ENCODE data around the gene SLC13A4. TPM values are rescaled to one million over a fixed set of nuclear protein-coding genes. Genes with fewer than 3 reads are reported as not detected.

The SLC13A4 gene
- total RNA-seq, 2 experiments from 2014 or later, result not detected

DNA sequence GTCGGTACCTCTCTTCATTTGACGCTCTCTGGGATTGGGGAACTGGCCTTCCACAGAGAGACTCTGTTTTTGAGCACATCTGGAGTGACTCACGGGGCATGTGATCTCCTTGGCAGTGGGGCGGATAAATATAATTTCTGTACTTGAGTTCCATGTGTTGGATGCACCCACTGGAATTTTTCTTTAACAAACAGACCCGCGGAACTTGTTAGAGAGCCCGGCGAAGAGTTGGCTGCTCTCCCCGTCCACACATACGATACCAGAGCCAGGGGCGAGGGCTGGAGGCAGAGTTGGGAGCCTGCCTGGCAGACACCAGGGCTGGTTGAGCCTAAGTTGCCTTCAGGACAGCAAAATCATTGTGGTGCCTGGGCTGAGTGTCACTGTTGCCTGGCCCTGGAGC, 20.8 kb upstream of the SLC13A4 start, which contains the start of gene FAM180A:
TSS of gene FAM180A (minus strand) at position 44 of the 400 bp plus-strand sequence. CDS start 233 bp downstream, outside the sequence.
- DNase-seq (ENCODE audit: low spot score), result no peak
- H3K4me3 ChIP-seq (ENCODE audit: low read depth, low read length, poor library complexity, severe bottlenecking), result no peak within 1 kb of the TSS
- ChIA-PET POLR2A (no interaction called here), CTCF (ENCODE audit: unreplicated experiment) (no interaction called here)
- H3K79me2 ChIP-seq (ENCODE audit: insufficient read depth, low read depth, low read length), result no peaks in the 10 kb centered on the region
- H3K36me3 ChIP-seq (ENCODE audit: insufficient read depth, low read length), result no peaks in the 10 kb centered on the region
- H3K4me2 ChIP-seq (ENCODE audit: low read length), result no peak within 1 kb of the TSS
- BruUV-seq (replicated peaks), result no TSS peak
- TF ChIP-seq EZH2phosphoT487 (IDR thresholded peaks at IDR 0.05; ENCODE audit: borderline replicate concordance, low read depth, low read length), result no peak
- no peaks in the 10 kb centered on the region for H3K9me2 ChIP-seq (ENCODE audit: insufficient read depth, low read length)
- no peak within 1 kb of the TSS for H2AFZ ChIP-seq (ENCODE audit: low read length)
- intact Hi-C loops (cut with micrococcal nuclease; ENCODE audit: unreplicated experiment), result no loop called here
- H3K27ac ChIP-seq (ENCODE audit: low read depth, low read length, poor library complexity, severe bottlenecking), result no peak within 1 kb of the TSS
- no peaks in the 10 kb centered on the region for H4K20me1 ChIP-seq (ENCODE audit: insufficient read depth, low read length)
- H3K9me3 ChIP-seq (ENCODE audit: low read length), result no peaks in the 10 kb centered on the region
- H3K4me1 ChIP-seq (ENCODE audit: insufficient read depth, low read length, poor library complexity, severe bottlenecking), result no peaks in the 10 kb centered on the region

DNA sequence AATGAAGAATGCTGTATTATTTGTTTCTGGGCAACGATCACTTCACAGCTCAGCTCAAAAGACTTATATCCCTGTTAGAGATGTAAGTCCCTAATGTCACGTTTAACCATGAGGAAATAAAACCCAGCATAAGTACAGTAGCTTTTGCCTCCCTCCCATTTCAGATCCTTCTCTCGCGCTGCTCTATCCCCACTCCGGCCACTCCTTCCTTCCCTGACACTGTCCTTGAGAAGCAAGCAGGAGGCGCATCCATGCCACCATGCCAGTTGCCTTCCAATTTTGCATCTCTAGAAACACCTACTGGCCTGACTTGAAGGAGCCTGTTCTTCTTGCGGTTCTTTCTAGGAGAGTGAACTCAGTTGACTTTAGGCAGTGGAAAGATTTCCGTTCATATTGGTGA, 19.4 kb upstream of the SLC13A4 start:
- Histone ChIP-seq H3K27ac (ENCODE audit: low read depth, low read length, poor library complexity, severe bottlenecking) (no peak overlapping the region), H3K9me2 (ENCODE audit: insufficient read depth, low read length) (no peaks in the 10 kb centered on the region), H3K36me3 (ENCODE audit: insufficient read depth, low read length) (no peaks in the 10 kb centered on the region), H3K4me1 (ENCODE audit: insufficient read depth, low read length, poor library complexity, severe bottlenecking) (no peaks in the 10 kb centered on the region), H2AFZ (ENCODE audit: low read length) (no peak overlapping the region), H3K79me2 (ENCODE audit: insufficient read depth, low read depth, low read length) (no peaks in the 10 kb centered on the region), H3K9me3 (ENCODE audit: low read length) (no peaks in the 10 kb centered on the region), H3K4me3 (ENCODE audit: low read depth, low read length, poor library complexity, severe bottlenecking) (no peak overlapping the region), H4K20me1 (ENCODE audit: insufficient read depth, low read length) (no peaks in the 10 kb centered on the region), H3K4me2 (ENCODE audit: low read length) (no peak overlapping the region)
- intact Hi-C loops (cut with micrococcal nuclease; ENCODE audit: unreplicated experiment), result no loop called here
- TF ChIP-seq, protein P1, sequence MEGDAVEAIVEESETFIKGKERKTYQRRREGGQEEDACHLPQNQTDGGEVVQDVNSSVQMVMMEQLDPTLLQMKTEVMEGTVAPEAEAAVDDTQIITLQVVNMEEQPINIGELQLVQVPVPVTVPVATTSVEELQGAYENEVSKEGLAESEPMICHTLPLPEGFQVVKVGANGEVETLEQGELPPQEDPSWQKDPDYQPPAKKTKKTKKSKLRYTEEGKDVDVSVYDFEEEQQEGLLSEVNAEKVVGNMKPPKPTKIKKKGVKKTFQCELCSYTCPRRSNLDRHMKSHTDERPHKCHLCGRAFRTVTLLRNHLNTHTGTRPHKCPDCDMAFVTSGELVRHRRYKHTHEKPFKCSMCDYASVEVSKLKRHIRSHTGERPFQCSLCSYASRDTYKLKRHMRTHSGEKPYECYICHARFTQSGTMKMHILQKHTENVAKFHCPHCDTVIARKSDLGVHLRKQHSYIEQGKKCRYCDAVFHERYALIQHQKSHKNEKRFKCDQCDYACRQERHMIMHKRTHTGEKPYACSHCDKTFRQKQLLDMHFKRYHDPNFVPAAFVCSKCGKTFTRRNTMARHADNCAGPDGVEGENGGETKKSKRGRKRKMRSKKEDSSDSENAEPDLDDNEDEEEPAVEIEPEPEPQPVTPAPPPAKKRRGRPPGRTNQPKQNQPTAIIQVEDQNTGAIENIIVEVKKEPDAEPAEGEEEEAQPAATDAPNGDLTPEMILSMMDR (conservative IDR thresholded peaks at IDR 0.05; ENCODE audit: low read length), result no peak
- TF ChIP-seq EZH2phosphoT487 (IDR thresholded peaks at IDR 0.05; ENCODE audit: borderline replicate concordance, low read depth, low read length), result no peak
- ChIA-PET POLR2A (interaction anchor here (0.5 kb wide), 1 partner anchor 45 kb away, joined by 4 read pairs; no protein-coding TSS in a partner anchor), CTCF (ENCODE audit: unreplicated experiment) (no interaction called here)
- DNase-seq (ENCODE audit: low spot score), result no peak
- BruUV-seq (replicated peaks), result no TSS peak

DNA sequence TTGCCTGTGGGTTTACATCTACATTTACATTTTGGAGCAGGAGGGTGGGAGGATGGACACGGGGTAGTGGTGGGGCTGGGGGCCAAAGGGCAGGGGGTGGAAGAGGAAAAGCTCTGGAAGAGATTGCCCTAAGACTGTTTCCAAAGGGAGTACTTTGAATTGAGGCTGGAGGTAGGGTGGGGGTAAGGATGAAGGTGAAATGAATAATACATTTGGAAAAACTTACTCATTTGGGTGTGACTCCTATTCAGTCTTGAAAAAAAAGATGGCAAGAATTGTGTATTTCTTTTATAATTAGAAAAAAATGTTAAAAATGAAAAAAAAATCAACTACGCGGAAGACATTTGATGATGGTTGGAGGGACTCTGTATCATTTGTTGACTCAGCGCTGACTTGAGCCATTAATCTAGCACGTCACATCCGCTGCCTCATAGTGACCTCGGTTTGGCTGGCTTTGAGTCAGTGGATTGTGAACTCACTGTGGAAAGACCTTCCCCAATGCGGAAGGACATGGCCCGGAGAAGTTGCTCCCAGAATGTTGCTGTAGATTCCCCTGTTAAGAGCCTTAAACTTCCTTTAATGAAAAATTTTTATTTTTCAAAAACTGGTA, 17.8 kb upstream of the SLC13A4 start:
- intact Hi-C loops (cut with micrococcal nuclease; ENCODE audit: unreplicated experiment), result no loop called here
- Histone ChIP-seq H2AFZ (ENCODE audit: low read length) (no peak overlapping the region), H3K79me2 (ENCODE audit: insufficient read depth, low read depth, low read length) (no peaks in the 10 kb centered on the region), H4K20me1 (ENCODE audit: insufficient read depth, low read length) (no peaks in the 10 kb centered on the region), H3K9me2 (ENCODE audit: insufficient read depth, low read length) (no peaks in the 10 kb centered on the region), H3K4me1 (ENCODE audit: insufficient read depth, low read length, poor library complexity, severe bottlenecking) (no peaks in the 10 kb centered on the region), H3K27ac (ENCODE audit: low read depth, low read length, poor library complexity, severe bottlenecking) (no peak overlapping the region), H3K36me3 (ENCODE audit: insufficient read depth, low read length) (no peaks in the 10 kb centered on the region), H3K4me3 (ENCODE audit: low read depth, low read length, poor library complexity, severe bottlenecking) (no peak overlapping the region), H3K4me2 (ENCODE audit: low read length) (no peak overlapping the region), H3K9me3 (ENCODE audit: low read length) (no peaks in the 10 kb centered on the region)
- no TSS peak for BruUV-seq (replicated peaks)
- ChIA-PET POLR2A (interaction anchor here (0.6 to 1.0 kb wide), 4 partner anchors 25 to 471 kb away, joined by 3 to 5 read pairs (median 3); no protein-coding TSS in a partner anchor), CTCF (ENCODE audit: unreplicated experiment) (no interaction called here)
- no peak for DNase-seq (ENCODE audit: low spot score)
- no peak for TF ChIP-seq EZH2phosphoT487 (IDR thresholded peaks at IDR 0.05; ENCODE audit: borderline replicate concordance, low read depth, low read length)
- TF ChIP-seq, protein P1 (conservative IDR thresholded peaks at IDR 0.05; ENCODE audit: low read length), result no peak

Data from OCI-LY7 (cell line).